Measurements from ENCODE around the gene LAG3. TPM values are rescaled to one million over a fixed set of nuclear protein-coding genes. Genes with fewer than 3 reads are reported as not detected.

Gene LAG3
- polyA plus RNA-seq, 2 donors, result 0.88 to 1.1 TPM

DNA sequence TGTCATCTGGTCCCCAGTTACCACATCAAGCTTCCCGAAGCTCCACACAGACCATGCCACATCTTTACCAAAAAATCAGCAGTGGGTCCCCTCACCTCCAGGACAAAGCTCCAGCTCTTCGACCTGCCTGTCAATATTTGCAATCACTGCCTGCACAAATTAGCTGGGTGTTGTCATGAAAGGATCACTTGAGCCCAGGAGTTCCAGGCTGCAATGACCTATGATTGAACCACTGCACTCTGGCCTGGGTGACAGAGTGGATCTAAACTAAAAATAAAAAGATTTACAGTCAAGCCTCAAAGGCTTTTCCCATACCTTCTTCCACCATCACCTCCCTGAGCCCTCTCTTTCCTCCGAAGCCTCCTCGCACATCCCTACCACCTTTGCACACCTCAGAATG lies 24.3 kb downstream of the LAG3 start:
- H3K27me3 ChIP-seq (ENCODE audit: control insufficient read depth in 1 of 2, insufficient read depth in 2 of 2, low read length in 2 of 2), result no peaks in the 10 kb centered on the region
- H3K4me3 ChIP-seq (ENCODE audit: low read depth in 1 of 2, low read length in 2 of 2), result no peak overlapping the region
- H3K4me1 ChIP-seq (ENCODE audit: control insufficient read depth in 2 of 2, insufficient read depth in 2 of 2, low read length in 1 of 2), result peaks cover 0 to 2% of the 10 kb centered on the region in 2 donors
- WGBS, 2 donors, result 89 to 95% methylated on average over 4 of the region's 4 CpGs
- H3K27ac ChIP-seq (ENCODE audit: low read depth in 2 of 2, low read length in 1 of 2), result no peak overlapping the region
- H3K36me3 ChIP-seq (ENCODE audit: control insufficient read depth in 2 of 2, insufficient read depth in 2 of 2, low read length in 1 of 2), result no peaks in the 10 kb centered on the region
- no peaks in the 10 kb centered on the region for H3K9me3 ChIP-seq (ENCODE audit: control insufficient read depth in 2 of 2, insufficient read depth in 1 of 2, low read depth in 1 of 2, low read length in 1 of 2)

- Histone ChIP-seq H3K36me3 (ENCODE audit: control insufficient read depth in 2 of 2, insufficient read depth in 2 of 2, low read length in 1 of 2) (no peaks in the 10 kb centered on the region), H3K9me3 (ENCODE audit: control insufficient read depth in 2 of 2, insufficient read depth in 1 of 2, low read depth in 1 of 2, low read length in 1 of 2) (no peaks in the 10 kb centered on the region), H3K27ac (ENCODE audit: low read depth in 2 of 2, low read length in 1 of 2) (no peak overlapping the region), H3K27me3 (ENCODE audit: control insufficient read depth in 1 of 2, insufficient read depth in 2 of 2, low read length in 2 of 2) (no peaks in the 10 kb centered on the region), H3K4me1 (ENCODE audit: control insufficient read depth in 2 of 2, insufficient read depth in 2 of 2, low read length in 1 of 2) (no peaks in the 10 kb centered on the region), H3K4me3 (ENCODE audit: low read depth in 1 of 2, low read length in 2 of 2) (no peak overlapping the region)
- WGBS, 2 donors, result 87 to 88% methylated on average over 5 of the region's 5 CpGs
These were observed 26.8 kb downstream of the LAG3 start for GRCh38 chr12:6799147-6799546.

- Histone ChIP-seq H3K4me3 (ENCODE audit: low read depth in 1 of 2, low read length in 2 of 2) (no peak overlapping the region), H3K9me3 (ENCODE audit: control insufficient read depth in 2 of 2, insufficient read depth in 1 of 2, low read depth in 1 of 2, low read length in 1 of 2) (no peaks in the 10 kb centered on the region), H3K27ac (ENCODE audit: low read depth in 2 of 2, low read length in 1 of 2) (no peak overlapping the region), H3K4me1 (ENCODE audit: control insufficient read depth in 2 of 2, insufficient read depth in 2 of 2, low read length in 1 of 2) (no peaks in the 10 kb centered on the region), H3K27me3 (ENCODE audit: control insufficient read depth in 1 of 2, insufficient read depth in 2 of 2, low read length in 2 of 2) (no peaks in the 10 kb centered on the region), H3K36me3 (ENCODE audit: control insufficient read depth in 2 of 2, insufficient read depth in 2 of 2, low read length in 1 of 2) (no peaks in the 10 kb centered on the region)
- 41 to 46% methylated on average over 1 of the region's 1 CpG for WGBS, 2 donors
These were observed 34.9 kb downstream of the LAG3 start for GRCh38 chr12:6807170-6807569.

- no peak overlapping the region for H3K4me3 ChIP-seq (ENCODE audit: low read depth in 1 of 2, low read length in 2 of 2)
- 79 to 81% methylated on average over 10 of the region's 10 CpGs for WGBS, 2 donors
- H3K9me3 ChIP-seq (ENCODE audit: control insufficient read depth in 2 of 2, insufficient read depth in 1 of 2, low read depth in 1 of 2, low read length in 1 of 2), result no peaks in the 10 kb centered on the region
- H3K27ac ChIP-seq (ENCODE audit: low read depth in 2 of 2, low read length in 1 of 2), result no peak overlapping the region
- H3K4me1 ChIP-seq (ENCODE audit: control insufficient read depth in 2 of 2, insufficient read depth in 2 of 2, low read length in 1 of 2), result no peaks in the 10 kb centered on the region
- no peaks in the 10 kb centered on the region for H3K36me3 ChIP-seq (ENCODE audit: control insufficient read depth in 2 of 2, insufficient read depth in 2 of 2, low read length in 1 of 2)
- H3K27me3 ChIP-seq (ENCODE audit: control insufficient read depth in 1 of 2, insufficient read depth in 2 of 2, low read length in 2 of 2), result no peaks in the 10 kb centered on the region
These were observed 36.7 kb downstream of the LAG3 start for GRCh38 chr12:6809056-6809455.

GRCh38 chr12:6810758-6811157 lies 38.4 kb downstream of the LAG3 start:
- no peaks in the 10 kb centered on the region for H3K4me1 ChIP-seq (ENCODE audit: control insufficient read depth in 2 of 2, insufficient read depth in 2 of 2, low read length in 1 of 2)
- 84 to 85% methylated on average over 1 of the region's 1 CpG for WGBS, 2 donors

GRCh38 chr12:6813363-6813762 lies 41.0 kb downstream of the LAG3 start:
- Histone ChIP-seq H3K9me3 (ENCODE audit: control insufficient read depth in 2 of 2, insufficient read depth in 1 of 2, low read depth in 1 of 2, low read length in 1 of 2) (peaks cover 0 to 4% of the 10 kb centered on the region in 2 donors), H3K36me3 (ENCODE audit: control insufficient read depth in 2 of 2, insufficient read depth in 2 of 2, low read length in 1 of 2) (no peaks in the 10 kb centered on the region), H3K4me1 (ENCODE audit: control insufficient read depth in 2 of 2, insufficient read depth in 2 of 2, low read length in 1 of 2) (no peaks in the 10 kb centered on the region), H3K27ac (ENCODE audit: low read depth in 2 of 2, low read length in 1 of 2) (no peak overlapping the region), H3K4me3 (ENCODE audit: low read depth in 1 of 2, low read length in 2 of 2) (no peak overlapping the region), H3K27me3 (ENCODE audit: control insufficient read depth in 1 of 2, insufficient read depth in 2 of 2, low read length in 2 of 2) (no peaks in the 10 kb centered on the region)
- WGBS, 2 donors, result 39 to 44% methylated on average over 4 of the region's 4 CpGs

More at GRCh38 chr12:6810758-6811157, 38.4 kb downstream of the LAG3 start:
- Histone ChIP-seq H3K27ac (ENCODE audit: low read depth in 2 of 2, low read length in 1 of 2) (no peak overlapping the region), H3K27me3 (ENCODE audit: control insufficient read depth in 1 of 2, insufficient read depth in 2 of 2, low read length in 2 of 2) (no peaks in the 10 kb centered on the region), H3K4me3 (ENCODE audit: low read depth in 1 of 2, low read length in 2 of 2) (no peak overlapping the region), H3K9me3 (ENCODE audit: control insufficient read depth in 2 of 2, insufficient read depth in 1 of 2, low read depth in 1 of 2, low read length in 1 of 2) (no peaks in the 10 kb centered on the region), H3K36me3 (ENCODE audit: control insufficient read depth in 2 of 2, insufficient read depth in 2 of 2, low read length in 1 of 2) (no peaks in the 10 kb centered on the region)

DNA sequence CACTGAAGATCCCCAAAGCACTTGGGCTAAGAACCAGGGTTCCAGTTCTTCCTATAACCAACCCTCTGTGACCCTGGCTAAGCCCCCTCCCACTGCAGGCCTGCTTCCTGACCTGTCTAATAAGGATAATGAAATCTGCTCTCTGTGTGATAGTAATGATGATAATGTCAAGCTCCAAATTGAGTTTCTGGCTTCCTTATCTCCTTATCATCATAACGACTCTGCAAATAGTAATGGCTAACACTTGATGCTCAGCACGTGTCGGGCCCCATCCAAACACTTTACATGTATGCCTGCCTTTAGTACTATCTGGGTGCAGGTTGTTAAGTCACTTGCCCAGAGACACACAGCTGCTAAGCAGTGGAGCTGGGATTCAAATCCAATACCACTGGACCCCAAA lies 44.3 kb downstream of the LAG3 start:
- peaks cover 0 to 4% of the 10 kb centered on the region in 2 donors for H3K9me3 ChIP-seq (ENCODE audit: control insufficient read depth in 2 of 2, insufficient read depth in 1 of 2, low read depth in 1 of 2, low read length in 1 of 2)
- H3K4me3 ChIP-seq (ENCODE audit: low read depth in 1 of 2, low read length in 2 of 2), result no peak overlapping the region
- no peaks in the 10 kb centered on the region for H3K27me3 ChIP-seq (ENCODE audit: control insufficient read depth in 1 of 2, insufficient read depth in 2 of 2, low read length in 2 of 2)
- H3K36me3 ChIP-seq (ENCODE audit: control insufficient read depth in 2 of 2, insufficient read depth in 2 of 2, low read length in 1 of 2), result no peaks in the 10 kb centered on the region
- H3K27ac ChIP-seq (ENCODE audit: low read depth in 2 of 2, low read length in 1 of 2), result no peak overlapping the region
- peaks cover 0 to under 1% of the 10 kb centered on the region in 2 donors for H3K4me1 ChIP-seq (ENCODE audit: control insufficient read depth in 2 of 2, insufficient read depth in 2 of 2, low read length in 1 of 2)
- WGBS, 2 donors, result 63 to 79% methylated on average over 3 of the region's 3 CpGs

DNA sequence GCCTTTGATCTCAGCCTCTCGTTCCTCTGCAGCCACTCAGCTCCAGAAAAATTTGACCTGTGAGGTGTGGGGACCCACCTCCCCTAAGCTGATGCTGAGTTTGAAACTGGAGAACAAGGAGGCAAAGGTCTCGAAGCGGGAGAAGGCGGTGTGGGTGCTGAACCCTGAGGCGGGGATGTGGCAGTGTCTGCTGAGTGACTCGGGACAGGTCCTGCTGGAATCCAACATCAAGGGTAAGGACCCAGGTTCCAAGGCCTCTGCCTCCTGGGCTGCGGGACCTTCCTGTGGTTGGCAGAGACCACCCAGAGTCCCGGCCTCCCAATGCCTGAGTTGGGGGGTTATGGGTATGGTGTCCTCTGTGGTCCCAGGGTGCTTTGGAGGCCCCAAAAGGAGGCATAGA lies 44.8 kb downstream of the LAG3 start:
- no peak overlapping the region for H3K27ac ChIP-seq (ENCODE audit: low read depth in 2 of 2, low read length in 1 of 2)
- H3K4me3 ChIP-seq (ENCODE audit: low read depth in 1 of 2, low read length in 2 of 2), result no peak overlapping the region
- no peaks in the 10 kb centered on the region for H3K27me3 ChIP-seq (ENCODE audit: control insufficient read depth in 1 of 2, insufficient read depth in 2 of 2, low read length in 2 of 2)
- peaks cover 0 to 3% of the 10 kb centered on the region in 2 donors for H3K4me1 ChIP-seq (ENCODE audit: control insufficient read depth in 2 of 2, insufficient read depth in 2 of 2, low read length in 1 of 2)
- H3K9me3 ChIP-seq (ENCODE audit: control insufficient read depth in 2 of 2, insufficient read depth in 1 of 2, low read depth in 1 of 2, low read length in 1 of 2), result peaks cover 0 to 4% of the 10 kb centered on the region in 2 donors
- WGBS, 2 donors, result 77 to 87% methylated on average over 8 of the region's 8 CpGs
- H3K36me3 ChIP-seq (ENCODE audit: control insufficient read depth in 2 of 2, insufficient read depth in 2 of 2, low read length in 1 of 2), result no peaks in the 10 kb centered on the region

DNA sequence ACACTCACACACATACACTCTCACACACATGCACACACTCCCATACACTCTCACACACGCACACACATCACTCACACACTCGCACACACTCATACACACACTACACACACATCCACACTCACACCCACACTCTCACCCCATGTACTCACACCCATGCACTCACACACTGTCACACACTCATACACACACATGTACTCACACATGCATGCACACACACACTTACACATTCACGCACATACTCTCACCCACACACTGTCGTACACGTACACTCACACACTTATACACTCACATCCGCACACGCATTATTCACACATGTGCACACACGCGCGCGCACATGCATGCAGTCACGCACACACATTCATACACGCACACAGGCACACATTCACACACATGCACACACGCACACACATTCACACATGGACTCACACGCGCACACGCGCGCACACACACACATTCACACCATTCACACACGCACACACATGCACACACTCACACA lies 45.4 kb downstream of the LAG3 start:
- Histone ChIP-seq H3K27ac (ENCODE audit: low read depth in 2 of 2, low read length in 1 of 2) (no peak overlapping the region), H3K27me3 (ENCODE audit: control insufficient read depth in 1 of 2, insufficient read depth in 2 of 2, low read length in 2 of 2) (peaks cover 0 to 3% of the 10 kb centered on the region in 2 donors), H3K9me3 (ENCODE audit: control insufficient read depth in 2 of 2, insufficient read depth in 1 of 2, low read depth in 1 of 2, low read length in 1 of 2) (peaks cover 0 to 4% of the 10 kb centered on the region in 2 donors), H3K4me1 (ENCODE audit: control insufficient read depth in 2 of 2, insufficient read depth in 2 of 2, low read length in 1 of 2) (peaks cover 0 to 4% of the 10 kb centered on the region in 2 donors), H3K4me3 (ENCODE audit: low read depth in 1 of 2, low read length in 2 of 2) (no peak overlapping the region), H3K36me3 (ENCODE audit: control insufficient read depth in 2 of 2, insufficient read depth in 2 of 2, low read length in 1 of 2) (no peaks in the 10 kb centered on the region)
- 83 to 89% methylated on average over 20 of the region's 20 CpGs for WGBS, 2 donors

GRCh38 chr12:6818222-6818621 lies 45.9 kb downstream of the LAG3 start:
- Histone ChIP-seq H3K9me3 (ENCODE audit: control insufficient read depth in 2 of 2, insufficient read depth in 1 of 2, low read depth in 1 of 2, low read length in 1 of 2) (peaks cover 0 to 4% of the 10 kb centered on the region in 2 donors), H3K27ac (ENCODE audit: low read depth in 2 of 2, low read length in 1 of 2) (no peak overlapping the region), H3K4me1 (ENCODE audit: control insufficient read depth in 2 of 2, insufficient read depth in 2 of 2, low read length in 1 of 2) (peaks cover 0 to 4% of the 10 kb centered on the region in 2 donors), H3K36me3 (ENCODE audit: control insufficient read depth in 2 of 2, insufficient read depth in 2 of 2, low read length in 1 of 2) (no peaks in the 10 kb centered on the region), H3K27me3 (ENCODE audit: control insufficient read depth in 1 of 2, insufficient read depth in 2 of 2, low read length in 2 of 2) (peaks cover 0 to 8% of the 10 kb centered on the region in 2 donors), H3K4me3 (ENCODE audit: low read depth in 1 of 2, low read length in 2 of 2) (no peak overlapping the region)
- WGBS, 2 donors, result 74 to 81% methylated on average over 10 of the region's 10 CpGs
